Prostate gland (tissue), 2 donors: ENCODE results near the gene AVPI1. TPM values are rescaled to one million over a fixed set of nuclear protein-coding genes. Genes with fewer than 3 reads are reported as not detected.

Experiments
- DNase-seq: peaks from one replicate; pipeline ENCODE4 v3.0.0-alpha.2; 2019; ENCODE audit warnings: low spot score
- H3K27ac ChIP-seq, 2 donors: fragments of 200-600 bp; sonication (generic); 2 replicates each; pipeline ENCODE4 v1.5.1; 2017 to 2019
- H3K27me3 ChIP-seq: fragments of 200-600 bp; sonication (generic); replicated peaks from 2 replicates; pipeline ENCODE4 v1.5.1; 2019; ENCODE audit not compliant: insufficient read depth
- H3K36me3 ChIP-seq, 2 donors: fragments of 200-600 bp; sonication (generic); 1 replicate in 1 of 2; 2 replicates in 1 of 2; pipeline versions ENCODE4 v1.5.1 to v1.8.1; 2017 to 2019
- H3K4me1 ChIP-seq: fragments of 200-600 bp; sonication (generic); replicated peaks from 2 replicates; pipeline ENCODE4 v1.5.1; 2019
- H3K4me3 ChIP-seq, 2 donors: fragments of 200-600 bp; sonication (generic); 2 replicates each; pipeline ENCODE4 v1.5.1; 2017 to 2019
- H3K9me3 ChIP-seq: fragments of 200-600 bp; sonication (generic); 2 replicates; pipeline ENCODE4 v1.5.1; 2017
- CTCF ChIP-seq, 4 experiments: fragments of 200-600 bp in 2 of 4; fragments of 450-650 bp in 2 of 4; sonication (generic) in 2 of 4; IDR thresholded peaks; 1 replicate in 3 of 4; 2 replicates in 1 of 4; pipeline ENCODE4 v1.5.1; 2016 to 2019; ENCODE audit warnings: antibody characterized with exemption in 4 of 4, mild to moderate bottlenecking in 2 of 4, moderate library complexity in 2 of 4
- POLR2A ChIP-seq: fragments of 450-650 bp; IDR thresholded peaks from one replicate; pipeline ENCODE4 v1.6.1; 2016; ENCODE audit warnings: antibody characterized with exemption, mild to moderate bottlenecking
- POLR2AphosphoS5 ChIP-seq: sonication (generic); formaldehyde crosslinking; IDR thresholded peaks from one replicate; pipeline ENCODE4 v1.6.1; 2017; ENCODE audit warnings: antibody characterized with exemption
- WGBS: methylation state at CpG from one replicate; pipeline ENCODE4 v1.1.5; 2018; 5-methylcytosine and 5-hydroxymethylcytosine counted together
- intact Hi-C: fragments of 100-400 bp; cut with DNase I; formaldehyde crosslinking; loops from one replicate; pipeline ENCODE4 v1.14.2; 2022
- total RNA-seq, 2 donors: library from RNA; depleted of rRNA; stranded (reverse); fragments of >200 nt; gene quantifications; one replicate each; pipeline ENCODE4 v1.1.0, GENCODE V29; 2016

The AVPI1 gene
- total RNA-seq, 2 donors from 2014 or later = 17.0 to 28.6 TPM

- Histone ChIP-seq H3K4me1 (peaks cover 18% of the 10 kb centered on the region), H3K27me3 (no peaks in the 10 kb centered on the region), H3K27ac (peak overlapping the region; percentile 45 to 93), H3K4me3 (no peak overlapping the region), H3K36me3 (no peaks in the 10 kb centered on the region), H3K9me3 (no peaks in the 10 kb centered on the region)
- WGBS = 32% methylated on average over 9 of the region's 9 CpGs
- intact Hi-C loops = no loop called here
- TF ChIP-seq POLR2AphosphoS5 (no peak), POLR2A (peak; percentile 5), CTCF (IDR thresholded peaks at IDR 0.05) (no peak)
- DNase-seq = no peak
Measured at GRCh38 chr10:97683556-97684367, 3.3 kb downstream of the AVPI1 start.

- Histone ChIP-seq H3K36me3 (no peaks in the 10 kb centered on the region), H3K27ac (no peak overlapping the region)
Measured at GRCh38 chr10:97682042-97682441, 5.0 kb downstream of the AVPI1 start.

GRCh38 chr10:97679594-97679993 is 7.4 kb downstream of the AVPI1 start:
- no peaks in the 10 kb centered on the region for H3K27me3 ChIP-seq
- WGBS = 91% methylated on average over 15 of the region's 16 CpGs
- no peaks in the 10 kb centered on the region for H3K36me3 ChIP-seq
- H3K9me3 ChIP-seq = no peaks in the 10 kb centered on the region
- H3K27ac ChIP-seq = no peak overlapping the region
- peaks cover 6% of the 10 kb centered on the region for H3K4me1 ChIP-seq
- no peak overlapping the region for H3K4me3 ChIP-seq
- intact Hi-C loops = loop anchor here (5.0 kb wide), 1 partner anchor 53 kb away; no protein-coding TSS in a partner anchor
- no peak for TF ChIP-seq POLR2A
- TF ChIP-seq CTCF (IDR thresholded peaks at IDR 0.05) = no peak
- no peak for TF ChIP-seq POLR2AphosphoS5
- no peak for DNase-seq

More at GRCh38 chr10:97682042-97682441, 5.0 kb downstream of the AVPI1 start:
- H3K4me1 ChIP-seq = peaks cover 6% of the 10 kb centered on the region
- 78% methylated on average over 4 of the region's 4 CpGs for WGBS
- TF ChIP-seq POLR2AphosphoS5 (no peak), POLR2A (no peak), CTCF (IDR thresholded peaks at IDR 0.05) (no peak)
- H3K9me3 ChIP-seq = no peaks in the 10 kb centered on the region
- intact Hi-C loops = no loop called here
- no peak overlapping the region for H3K4me3 ChIP-seq
- no peaks in the 10 kb centered on the region for H3K27me3 ChIP-seq
- no peak for DNase-seq

- Histone ChIP-seq H3K27me3 (no peaks in the 10 kb centered on the region), H3K4me3 (no peak overlapping the region), H3K36me3 (no peaks in the 10 kb centered on the region), H3K9me3 (no peaks in the 10 kb centered on the region), H3K4me1 (no peaks in the 10 kb centered on the region), H3K27ac (no peak overlapping the region)
- 88% methylated on average over 2 of the region's 2 CpGs for WGBS
- TF ChIP-seq CTCF (IDR thresholded peaks at IDR 0.05) (peak; percentile 84 to 89 (median 84)), POLR2AphosphoS5 (peak; percentile 28), POLR2A (no peak)
- intact Hi-C loops = loop anchor here (5.0 kb wide), 1 partner anchor 55 kb away; no protein-coding TSS in a partner anchor
- DNase-seq = no peak
Measured at GRCh38 chr10:97676770-97677581, 10.1 kb downstream of the AVPI1 start.
